Activated CD4-positive, alpha-beta T cell treated with anti-CD3 and anti-CD28 coated beads, Interleukin-2, Interleukin-6, amounts not matched to agents 100 ng/mL and 50 ng/mL, durations not matched to agents 16 hours and 8 hours (primary cell): ENCODE results near the gene ERICH4.
"Not testable (repeated sequence)": the region's sequence is repeated elsewhere in the genome, so short reads cannot be mapped to it uniquely, and the experiment has no call there.

Experiments
- DNase-seq: peaks from one replicate; pipeline ENCODE4 v3.0.0-alpha.2; 2020

ERICH4 gene

DNA sequence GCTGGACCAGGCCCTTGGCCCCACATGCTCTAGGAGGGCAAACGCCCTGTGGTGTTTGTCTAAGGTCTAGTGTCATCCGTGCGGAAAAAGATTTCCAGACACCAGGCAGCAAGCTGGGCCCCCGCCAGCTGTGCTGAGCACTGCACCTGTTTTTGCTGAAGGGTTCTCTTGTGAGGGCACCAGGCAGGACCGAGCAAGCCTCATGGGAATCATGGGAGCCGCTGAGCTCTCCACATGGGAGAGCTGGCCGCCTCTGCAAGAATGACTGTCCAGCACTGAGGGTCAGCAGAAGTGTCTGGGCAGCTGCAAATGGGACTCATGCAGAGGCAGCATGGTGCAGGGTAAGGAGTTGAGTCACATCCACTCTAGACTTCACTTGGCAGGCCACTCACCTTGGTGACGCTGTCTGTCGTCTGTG is 27.8 kb upstream of the ERICH4 start:
- DNase-seq = no peak

- DNase-seq = no peak
Measured at GRCh38 chr19:41416194-41416674, 26.7 kb upstream of the ERICH4 start.

- no peak for DNase-seq
Measured at GRCh38 chr19:41420101-41420880, 22.7 kb upstream of the ERICH4 start.

DNA sequence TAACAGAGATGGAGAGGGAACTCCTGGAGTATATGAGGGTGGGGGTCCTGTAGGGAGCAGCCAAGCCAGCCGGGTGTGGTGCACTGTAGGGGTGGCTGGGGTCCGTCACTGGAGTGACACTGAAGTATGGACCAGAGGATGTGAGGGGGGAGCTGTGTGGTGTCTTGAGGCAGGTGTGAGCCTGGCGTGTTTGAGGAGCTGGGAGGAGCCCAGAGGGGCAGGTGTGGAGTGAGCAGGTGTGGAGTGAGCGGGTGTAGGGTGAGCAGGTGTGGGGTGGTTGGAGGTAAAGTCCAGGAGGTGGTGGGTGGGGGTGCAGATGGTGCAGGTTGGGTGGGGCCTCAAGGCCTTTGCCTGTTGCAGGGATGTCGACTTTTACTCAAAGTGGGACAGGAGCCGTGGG is 21.6 kb upstream of the ERICH4 start:
- DNase-seq = no peak

DNA sequence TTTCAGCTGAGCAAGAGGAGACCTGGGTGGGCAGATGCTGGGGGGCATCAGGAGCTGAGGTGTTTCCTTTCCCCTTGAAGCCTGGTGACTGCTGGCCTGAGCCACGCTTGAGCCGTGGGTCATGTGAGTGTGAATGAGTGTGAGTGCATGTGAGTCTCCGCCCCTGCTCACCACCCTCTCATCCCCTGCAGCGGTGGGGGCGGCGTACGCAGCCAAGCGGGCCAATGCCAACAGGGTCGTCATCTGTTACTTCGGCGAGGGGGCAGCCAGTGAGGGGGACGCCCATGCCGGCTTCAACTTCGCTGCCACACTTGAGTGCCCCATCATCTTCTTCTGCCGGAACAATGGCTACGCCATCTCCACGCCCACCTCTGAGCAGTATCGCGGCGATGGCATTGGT is 21.0 kb upstream of the ERICH4 start:
- no peak for DNase-seq

DNA sequence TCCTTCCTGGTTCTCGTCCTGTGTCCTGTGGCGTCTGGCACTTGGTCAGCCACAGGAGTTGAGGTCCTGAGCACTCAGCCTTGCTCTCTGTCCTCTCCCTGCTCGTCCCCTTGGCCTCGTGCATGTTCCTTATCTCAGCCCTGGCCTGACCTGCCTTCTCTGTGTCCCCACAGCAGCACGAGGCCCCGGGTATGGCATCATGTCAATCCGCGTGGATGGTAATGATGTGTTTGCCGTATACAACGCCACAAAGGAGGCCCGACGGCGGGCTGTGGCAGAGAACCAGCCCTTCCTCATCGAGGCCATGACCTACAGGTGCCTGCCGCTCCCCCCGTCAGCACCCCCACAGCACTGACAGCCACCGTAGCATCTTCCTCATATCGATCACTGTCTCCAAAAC is 20.5 kb upstream of the ERICH4 start:
- no peak for DNase-seq

DNA sequence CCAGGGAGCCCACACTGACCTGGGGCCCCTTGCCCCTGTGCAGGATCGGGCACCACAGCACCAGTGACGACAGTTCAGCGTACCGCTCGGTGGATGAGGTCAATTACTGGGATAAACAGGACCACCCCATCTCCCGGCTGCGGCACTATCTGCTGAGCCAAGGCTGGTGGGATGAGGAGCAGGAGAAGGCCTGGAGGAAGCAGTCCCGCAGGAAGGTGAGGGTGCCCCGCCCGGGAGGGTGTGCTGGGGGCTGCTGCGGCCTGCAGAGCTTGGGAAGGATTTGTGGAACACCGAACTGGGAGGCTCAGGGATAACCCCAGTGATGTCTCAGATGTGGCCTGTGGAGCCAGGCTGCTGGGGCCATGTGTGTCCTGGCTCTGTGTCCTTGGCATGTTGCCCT is 20.0 kb upstream of the ERICH4 start:
- DNase-seq = no peak

DNA sequence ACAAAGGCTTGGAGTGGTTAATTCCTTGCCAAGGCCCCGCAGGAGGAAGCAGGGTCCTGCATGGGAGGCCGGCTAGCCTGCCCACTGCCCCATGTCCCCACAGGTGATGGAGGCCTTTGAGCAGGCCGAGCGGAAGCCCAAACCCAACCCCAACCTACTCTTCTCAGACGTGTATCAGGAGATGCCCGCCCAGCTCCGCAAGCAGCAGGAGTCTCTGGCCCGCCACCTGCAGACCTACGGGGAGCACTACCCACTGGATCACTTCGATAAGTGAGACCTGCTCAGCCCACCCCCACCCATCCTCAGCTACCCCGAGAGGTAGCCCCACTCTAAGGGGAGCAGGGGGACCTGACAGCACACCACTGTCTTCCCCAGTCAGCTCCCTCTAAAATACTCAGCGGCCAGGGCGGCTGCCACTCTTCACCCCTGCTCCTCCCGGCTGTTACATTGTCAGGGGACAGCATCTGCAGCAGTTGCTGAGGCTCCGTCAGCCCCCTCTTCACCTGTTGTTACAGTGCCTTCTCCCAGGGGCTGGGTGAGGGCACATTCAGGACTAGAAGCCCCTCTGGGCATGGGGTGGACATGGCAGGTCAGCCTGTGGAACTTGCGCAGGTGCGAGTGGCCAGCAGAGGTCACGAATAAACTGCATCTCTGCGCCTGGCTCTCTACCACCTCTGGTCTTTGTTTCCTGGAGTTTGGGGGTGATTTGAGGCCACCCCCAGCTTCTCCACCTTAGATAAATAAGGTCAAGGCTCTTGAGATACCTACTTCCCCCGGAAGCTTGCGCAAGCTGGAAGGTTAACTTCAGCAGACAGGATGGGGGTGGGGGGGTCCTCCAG is 18.4 kb upstream of the ERICH4 start:
- DNase-seq = no peak

DNA sequence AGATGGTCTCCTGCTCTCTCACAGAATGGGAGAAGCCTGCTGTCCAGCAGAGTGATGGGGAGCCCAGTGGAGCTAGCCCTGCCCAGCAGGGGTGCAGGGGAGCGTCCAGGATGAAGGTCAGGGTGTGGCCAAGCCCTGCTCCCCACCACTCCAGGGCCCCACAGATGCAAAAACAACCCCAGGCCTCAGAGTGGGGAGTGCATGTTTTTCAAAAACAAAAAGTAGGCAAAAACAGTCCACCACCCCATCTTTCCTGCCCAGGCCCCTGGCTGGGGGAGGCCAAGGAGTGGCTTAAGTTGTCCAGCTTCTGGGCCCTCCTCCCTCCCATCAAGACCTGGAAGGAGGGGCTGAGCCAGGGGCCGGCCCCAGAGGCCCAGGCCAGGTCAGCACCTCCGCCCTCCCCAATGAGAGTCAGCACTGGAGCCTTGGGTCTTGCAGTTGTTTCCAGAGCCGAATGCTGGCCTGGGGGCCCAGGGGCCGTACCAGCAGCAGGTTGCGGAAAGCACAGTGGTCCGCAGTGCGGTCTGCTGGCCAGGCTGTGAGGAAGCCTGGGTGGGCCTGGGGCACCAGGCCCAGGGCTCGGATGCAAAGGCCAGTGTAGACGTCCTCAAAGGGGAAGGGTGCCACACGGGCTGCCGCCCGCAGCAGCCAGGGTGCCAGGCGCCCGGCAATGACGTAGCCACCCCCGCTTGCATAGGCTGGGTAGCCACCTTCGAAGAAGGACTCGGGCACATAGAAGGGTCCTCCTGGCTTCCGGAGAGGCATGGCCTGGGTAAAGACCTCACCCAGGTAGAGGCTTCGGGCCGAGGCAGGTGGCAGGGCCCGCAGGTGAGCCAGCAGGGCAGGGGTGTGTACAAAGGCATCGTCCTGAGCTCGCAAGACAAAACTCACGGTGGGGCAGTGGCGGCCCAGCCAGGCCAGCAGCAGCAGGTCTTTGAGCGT is 17.5 kb upstream of the ERICH4 start:
- no peak for DNase-seq

GRCh38 chr19:41426116-41426841 is 16.7 kb upstream of the ERICH4 start:
- DNase-seq = no peak

DNA sequence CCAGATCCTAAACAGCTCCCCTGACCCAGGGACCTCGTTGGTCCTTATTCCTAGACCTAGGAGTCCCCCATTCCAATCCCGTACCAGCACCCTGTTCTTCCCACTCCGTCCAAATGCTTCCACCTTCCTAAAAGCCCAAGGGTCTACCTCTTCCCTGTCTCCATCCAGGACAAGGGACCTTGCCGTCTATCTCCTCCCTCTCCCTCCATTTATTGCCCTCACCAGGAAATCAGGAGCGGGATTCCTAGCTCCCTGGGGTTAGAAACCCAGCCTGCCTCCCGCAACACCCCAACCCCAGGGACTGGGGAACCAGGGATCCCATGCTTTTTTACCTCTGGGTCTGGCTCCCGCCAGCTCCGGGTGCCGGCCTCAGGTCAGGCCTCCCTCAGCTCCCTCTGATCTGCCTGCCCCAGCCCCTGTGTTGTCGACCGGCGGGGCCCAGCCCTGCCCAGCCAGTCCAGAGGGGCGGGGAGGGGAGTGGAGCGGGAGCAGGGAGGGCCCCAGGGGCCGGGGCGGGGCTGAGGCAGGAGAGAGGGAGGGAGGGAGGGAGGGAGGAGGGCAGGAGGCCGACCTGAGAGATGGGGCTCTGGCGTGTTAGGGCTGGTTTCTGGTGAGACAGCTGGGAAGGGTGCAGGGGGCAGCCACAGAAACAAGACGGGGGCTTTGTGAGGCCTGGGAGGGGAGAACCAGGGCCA is 15.9 kb upstream of the ERICH4 start, which contains the start of gene B3GNT8:
Gene B3GNT8, minus strand, starts transcription at position 423 of the 695 bp plus-strand sequence. CDS start 596 bp downstream, outside the sequence.
- DNase-seq = peak; percentile 55

DNA sequence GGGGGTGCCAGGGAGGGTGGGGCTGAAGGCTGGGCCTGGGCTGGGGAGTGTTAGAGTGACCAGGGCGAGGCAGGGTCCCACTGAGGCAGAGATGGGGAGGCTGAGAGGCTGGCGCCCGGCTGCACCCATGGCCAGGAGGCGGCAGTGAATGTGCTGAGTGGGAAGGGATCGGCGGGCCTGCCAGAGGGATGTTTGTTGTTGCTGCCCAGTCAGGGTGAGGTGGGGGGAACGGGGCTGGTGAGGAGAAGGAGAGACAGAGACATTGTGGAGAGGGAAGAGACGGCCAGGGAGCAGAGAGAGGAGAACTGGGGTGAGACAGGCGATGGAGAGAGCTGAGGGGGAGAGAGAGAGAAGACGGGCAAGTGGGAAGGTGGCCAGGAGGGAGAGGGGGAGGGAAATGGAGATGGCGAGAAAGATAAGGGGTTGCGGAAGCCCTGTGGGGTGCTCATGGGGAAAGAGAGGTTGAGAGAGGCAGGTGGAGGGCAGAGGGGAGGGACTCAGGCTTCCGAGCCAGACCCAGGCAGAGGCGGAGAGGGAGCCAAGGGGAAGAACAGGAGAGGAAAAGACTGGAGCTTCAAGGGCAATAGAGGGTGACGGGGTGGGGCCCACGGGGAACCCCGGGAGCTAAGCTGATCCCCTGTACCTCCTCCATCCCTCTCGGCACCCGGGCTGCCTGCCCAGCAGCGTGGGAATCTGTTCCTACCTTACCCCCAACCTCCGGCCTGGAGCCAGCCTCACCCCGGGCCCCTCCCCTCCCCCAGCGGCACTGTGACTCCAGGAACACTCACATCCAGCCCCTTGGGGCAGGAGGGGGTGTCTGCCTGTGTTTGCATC is 15.1 kb upstream of the ERICH4 start:
- DNase-seq = peak; percentile 62

- DNase-seq = no peak
Measured at GRCh38 chr19:41428481-41428859, 14.5 kb upstream of the ERICH4 start.

GRCh38 chr19:41430922-41431321 is 12.0 kb upstream of the ERICH4 start:
- DNase-seq = no peak

DNA sequence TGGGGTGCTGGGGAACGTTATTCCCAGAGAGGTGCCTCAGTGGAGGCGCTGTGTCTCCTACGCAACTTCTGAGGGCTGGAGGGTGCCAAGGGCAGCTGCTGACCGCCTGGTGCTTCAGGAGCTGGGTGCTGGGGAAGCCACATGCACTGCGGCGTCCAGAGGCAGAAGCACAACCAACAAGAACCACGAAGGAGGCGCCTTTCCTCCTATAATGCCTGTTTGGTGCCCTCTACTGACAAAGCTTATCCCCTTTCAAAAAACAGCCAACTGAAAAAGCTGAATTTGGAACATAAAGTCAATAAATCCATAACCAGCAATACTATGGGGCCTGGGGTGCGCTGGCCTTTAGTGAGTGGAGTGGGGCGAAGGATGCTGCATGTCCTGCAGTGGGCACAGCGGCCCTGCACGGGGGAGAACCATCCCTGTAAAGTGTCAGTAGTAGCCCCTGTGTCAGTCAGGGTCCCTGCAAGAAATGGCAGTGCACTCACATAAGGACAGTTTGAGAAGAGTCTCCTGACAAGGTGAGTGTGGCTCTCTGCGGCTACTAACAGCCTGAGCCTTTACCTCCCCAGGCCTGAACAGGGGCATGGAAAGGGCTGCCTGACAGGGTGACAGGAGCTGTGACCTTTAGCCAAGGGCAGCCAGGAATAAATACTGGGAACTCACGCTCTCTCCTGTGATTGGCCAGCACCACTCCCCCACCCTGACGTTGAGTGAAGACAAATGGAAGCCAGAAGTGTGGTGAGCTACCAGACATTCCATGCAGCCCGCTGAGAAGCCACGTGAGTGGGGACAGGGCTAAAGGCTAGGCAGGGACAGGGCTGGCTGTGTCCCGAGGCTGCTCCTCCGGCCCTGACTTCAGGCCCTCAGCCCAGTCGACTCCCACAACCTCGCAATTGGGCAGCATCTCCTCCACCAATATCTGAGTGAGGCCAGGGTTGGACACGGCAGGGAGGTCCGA is 11.2 kb upstream of the ERICH4 start:
- peak; percentile 18 for DNase-seq

DNA sequence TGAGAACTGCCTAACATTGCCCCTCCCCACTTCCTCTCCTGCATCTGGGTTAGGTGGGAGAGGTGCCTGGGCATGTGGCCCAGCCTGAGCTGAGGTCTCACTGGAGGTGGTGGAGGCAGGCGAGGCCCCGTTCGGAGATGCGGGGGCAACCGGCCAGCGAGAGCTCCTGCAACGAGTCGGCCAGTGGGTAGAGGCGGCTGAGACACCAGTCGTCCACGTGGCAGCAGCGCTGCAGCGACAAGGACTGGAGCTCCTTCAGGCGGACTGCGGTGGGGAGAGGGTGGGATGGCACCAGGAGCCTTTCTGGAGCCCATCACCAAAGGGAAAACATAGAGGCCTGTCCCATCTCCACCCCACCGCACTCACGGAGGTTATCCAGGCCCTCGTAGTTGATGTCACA is 9.8 kb upstream of the ERICH4 start:
- no peak for DNase-seq

DNA sequence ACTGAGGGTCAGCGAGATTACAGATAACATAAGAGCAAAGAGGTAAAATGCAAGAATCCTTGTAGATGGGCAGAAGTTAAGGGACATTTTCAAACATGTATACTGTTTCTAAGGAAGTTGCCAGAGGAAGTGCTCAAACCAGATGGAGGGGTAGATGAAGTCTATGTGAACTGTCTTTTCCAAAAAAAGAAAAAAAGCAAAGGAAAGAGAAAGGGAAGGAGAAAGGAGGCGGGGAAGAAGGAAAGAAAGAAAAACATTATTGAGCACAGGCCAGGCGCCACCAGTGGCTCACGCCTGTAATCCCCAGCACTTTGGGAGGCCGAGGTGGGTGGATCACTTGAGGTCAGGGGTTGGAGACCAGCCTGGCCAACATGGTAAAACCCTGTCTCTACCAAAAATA is 8.5 kb upstream of the ERICH4 start:
- no peak for DNase-seq

GRCh38 chr19:41435376-41435775 is 7.6 kb upstream of the ERICH4 start:
- not testable (repeated sequence) for DNase-seq
